Endothelial cell of umbilical vein (primary cell): Measurements from ENCODE around the gene TULP4.

Experiments used
- CTCF ChIP-seq, 2 donors: IDR thresholded peaks; 1 replicate in 1 of 2; 2 replicates in 1 of 2; pipeline ENCODE4 v1.5.1; 2011; ENCODE audit warnings: low read length in 2 of 2, mild to moderate bottlenecking in 2 of 2, moderate library complexity in 2 of 2, control low read depth in 1 of 2, inconsistent platforms in 1 of 2, low read depth in 1 of 2; ENCODE audit not compliant: insufficient read depth in 1 of 2; ENCODE audit errors: extremely low read depth in 1 of 2
- EZH2 ChIP-seq: IDR thresholded peaks from 2 replicates; pipeline ENCODE4 v1.6.1; 2012; ENCODE audit warnings: borderline replicate concordance, low read depth, mild to moderate bottlenecking, moderate library complexity, low read length, inconsistent platforms; ENCODE audit not compliant: severe bottlenecking
- GATA2 ChIP-seq: IDR thresholded peaks from 2 replicates; pipeline ENCODE4 v1.7.0; 2011; ENCODE audit warnings: low read depth, mild to moderate bottlenecking, moderate library complexity, mixed read lengths, low read length; ENCODE audit not compliant: insufficient read length, insufficient read depth
- JUN ChIP-seq: IDR thresholded peaks from 2 replicates; pipeline ENCODE4 v1.6.1; 2011; ENCODE audit warnings: borderline replicate concordance, low read depth; ENCODE audit not compliant: insufficient read length, insufficient read depth
- POLR2A ChIP-seq: IDR thresholded peaks from 2 replicates; pipeline ENCODE4 v1.6.1; 2012; ENCODE audit warnings: low read depth, mild to moderate bottlenecking, control low read depth, low read length
- POLR2AphosphoS5 ChIP-seq: IDR thresholded peaks from 2 replicates; pipeline ENCODE4 v1.6.1; 2012; ENCODE audit warnings: low read depth, mild to moderate bottlenecking, control low read depth, low read length, moderate library complexity; ENCODE audit not compliant: insufficient read depth

- TF ChIP-seq POLR2AphosphoS5 (no peak), CTCF (IDR thresholded peaks at IDR 0.05; ENCODE audit: extremely low read depth in 1 of 2, insufficient read depth in 1 of 2, low read depth in 1 of 2, low read length in 2 of 2) (no peak), POLR2A (no peak), GATA2 (no peak), EZH2 (no peak), JUN (no peak)
These were observed 210.4 kb downstream of the TULP4 start for GRCh38 chr6:158522616-158523015.
